Measurements from ENCODE around the gene PHACTR1. TPM values are rescaled to one million over a fixed set of nuclear protein-coding genes. Genes with fewer than 3 reads are reported as not detected.
"Not testable (repeated sequence)": the region's sequence is repeated elsewhere in the genome, so short reads cannot be mapped to it uniquely, and the experiment has no call there.

The PHACTR1 gene
- total RNA-seq, 1 experiment from 2014 or later = 5.2 TPM

- Histone ChIP-seq H3K9me3 (ENCODE audit: low read length) (no peaks in the 10 kb centered on the region), H3K27ac (ENCODE audit: low read length) (no peak overlapping the region), H4K20me1 (ENCODE audit: insufficient read depth, low read depth, low read length) (no peaks in the 10 kb centered on the region), H3K4me1 (ENCODE audit: low read length) (no peaks in the 10 kb centered on the region), H3K36me3 (ENCODE audit: insufficient read depth, low read length) (no peaks in the 10 kb centered on the region), H3K27me3 (ENCODE audit: low read length) (no peaks in the 10 kb centered on the region), H3K9me2 (replicated peaks; ENCODE audit: insufficient read depth, low read length) (no peaks in the 10 kb centered on the region), H3K4me2 (ENCODE audit: low read depth, low read length, poor library complexity, severe bottlenecking) (no peak overlapping the region), H3K4me3 (ENCODE audit: low read length) (no peak overlapping the region), H3K79me2 (ENCODE audit: low read length) (no peaks in the 10 kb centered on the region), H3K9ac (ENCODE audit: low read length) (no peak overlapping the region), H2AFZ (ENCODE audit: low read length) (no peak overlapping the region)
- DNase-seq = no peak
These were observed 12.9 kb downstream of the PHACTR1 start for GRCh38 chr6:12729467-12729866.

- not testable (repeated sequence) for H3K79me2 ChIP-seq (ENCODE audit: low read length); DNase-seq; H3K36me3 ChIP-seq (ENCODE audit: insufficient read depth, low read length); H3K9me2 ChIP-seq (replicated peaks; ENCODE audit: insufficient read depth, low read length); H3K9me3 ChIP-seq (ENCODE audit: low read length); H3K9ac ChIP-seq (ENCODE audit: low read length); H4K20me1 ChIP-seq (ENCODE audit: insufficient read depth, low read depth, low read length); H3K4me3 ChIP-seq (ENCODE audit: low read length); H3K4me1 ChIP-seq (ENCODE audit: low read length); H2AFZ ChIP-seq (ENCODE audit: low read length); H3K4me2 ChIP-seq (ENCODE audit: low read depth, low read length, poor library complexity, severe bottlenecking); H3K27me3 ChIP-seq (ENCODE audit: low read length); H3K27ac ChIP-seq (ENCODE audit: low read length)
These were observed 14.2 kb downstream of the PHACTR1 start for GRCh38 chr6:12730809-12731208.

GRCh38 chr6:12733876-12734275, 17.3 kb downstream of the PHACTR1 start:
- Histone ChIP-seq H3K4me1 (ENCODE audit: low read length) (no peaks in the 10 kb centered on the region), H3K27ac (ENCODE audit: low read length) (no peak overlapping the region), H3K79me2 (ENCODE audit: low read length) (no peaks in the 10 kb centered on the region), H3K4me3 (ENCODE audit: low read length) (no peak overlapping the region), H3K27me3 (ENCODE audit: low read length) (no peaks in the 10 kb centered on the region), H3K9me3 (ENCODE audit: low read length) (no peaks in the 10 kb centered on the region), H3K9ac (ENCODE audit: low read length) (no peak overlapping the region), H3K36me3 (ENCODE audit: insufficient read depth, low read length) (no peaks in the 10 kb centered on the region), H3K9me2 (replicated peaks; ENCODE audit: insufficient read depth, low read length) (no peaks in the 10 kb centered on the region), H4K20me1 (ENCODE audit: insufficient read depth, low read depth, low read length) (no peaks in the 10 kb centered on the region), H2AFZ (ENCODE audit: low read length) (no peak overlapping the region), H3K4me2 (ENCODE audit: low read depth, low read length, poor library complexity, severe bottlenecking) (no peak overlapping the region)
- no peak for DNase-seq

GRCh38 chr6:12735786-12736185, 19.2 kb downstream of the PHACTR1 start:
- Histone ChIP-seq H4K20me1 (ENCODE audit: insufficient read depth, low read depth, low read length) (no peaks in the 10 kb centered on the region), H3K9me3 (ENCODE audit: low read length) (no peaks in the 10 kb centered on the region), H3K4me1 (ENCODE audit: low read length) (no peaks in the 10 kb centered on the region), H3K4me2 (ENCODE audit: low read depth, low read length, poor library complexity, severe bottlenecking) (no peak overlapping the region), H3K4me3 (ENCODE audit: low read length) (no peak overlapping the region), H3K36me3 (ENCODE audit: insufficient read depth, low read length) (no peaks in the 10 kb centered on the region), H3K9me2 (replicated peaks; ENCODE audit: insufficient read depth, low read length) (no peaks in the 10 kb centered on the region), H3K9ac (ENCODE audit: low read length) (no peak overlapping the region), H3K27ac (ENCODE audit: low read length) (no peak overlapping the region), H2AFZ (ENCODE audit: low read length) (no peak overlapping the region), H3K27me3 (ENCODE audit: low read length) (no peaks in the 10 kb centered on the region), H3K79me2 (ENCODE audit: low read length) (no peaks in the 10 kb centered on the region)
- no peak for DNase-seq

DNA sequence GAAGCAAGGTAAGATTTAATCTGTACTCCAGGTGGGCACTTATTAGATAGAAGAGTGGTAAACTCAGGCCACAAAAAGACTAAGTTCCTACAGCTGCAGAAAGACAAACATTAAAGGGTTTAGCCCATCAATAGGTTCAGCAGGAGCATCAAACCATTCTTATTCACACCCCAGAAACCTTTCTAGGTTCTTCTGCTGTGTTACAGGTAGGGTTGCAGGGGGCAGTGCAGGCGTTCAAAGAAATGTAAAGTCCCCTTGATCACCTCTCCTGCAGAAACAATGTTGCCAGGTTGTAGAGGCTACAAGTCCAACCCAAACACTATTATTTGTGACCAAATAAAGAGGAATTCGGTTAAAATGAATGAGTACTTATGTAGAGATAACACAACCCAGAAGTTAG, 31.8 kb downstream of the PHACTR1 start:
- no peaks in the 10 kb centered on the region for H3K9me3 ChIP-seq (ENCODE audit: low read length)
- no peaks in the 10 kb centered on the region for H4K20me1 ChIP-seq (ENCODE audit: insufficient read depth, low read depth, low read length)
- H3K79me2 ChIP-seq (ENCODE audit: low read length) = no peaks in the 10 kb centered on the region
- H3K9me2 ChIP-seq (replicated peaks; ENCODE audit: insufficient read depth, low read length) = no peaks in the 10 kb centered on the region
- H2AFZ ChIP-seq (ENCODE audit: low read length) = no peak overlapping the region
- H3K9ac ChIP-seq (ENCODE audit: low read length) = no peak overlapping the region
- H3K27ac ChIP-seq (ENCODE audit: low read length) = no peak overlapping the region
- no peaks in the 10 kb centered on the region for H3K27me3 ChIP-seq (ENCODE audit: low read length)
- no peaks in the 10 kb centered on the region for H3K36me3 ChIP-seq (ENCODE audit: insufficient read depth, low read length)
- no peak for DNase-seq
- H3K4me3 ChIP-seq (ENCODE audit: low read length) = no peak overlapping the region
- H3K4me2 ChIP-seq (ENCODE audit: low read depth, low read length, poor library complexity, severe bottlenecking) = no peak overlapping the region
- H3K4me1 ChIP-seq (ENCODE audit: low read length) = no peaks in the 10 kb centered on the region

- no peaks in the 10 kb centered on the region for H3K4me1 ChIP-seq (ENCODE audit: low read length)
- no peak overlapping the region for H3K4me3 ChIP-seq (ENCODE audit: low read length)
- no peaks in the 10 kb centered on the region for H3K36me3 ChIP-seq (ENCODE audit: insufficient read depth, low read length)
- H4K20me1 ChIP-seq (ENCODE audit: insufficient read depth, low read depth, low read length) = no peaks in the 10 kb centered on the region
- H2AFZ ChIP-seq (ENCODE audit: low read length) = no peak overlapping the region
- no peaks in the 10 kb centered on the region for H3K79me2 ChIP-seq (ENCODE audit: low read length)
- no peak overlapping the region for H3K4me2 ChIP-seq (ENCODE audit: low read depth, low read length, poor library complexity, severe bottlenecking)
- H3K9me2 ChIP-seq (replicated peaks; ENCODE audit: insufficient read depth, low read length) = no peaks in the 10 kb centered on the region
- no peak overlapping the region for H3K9ac ChIP-seq (ENCODE audit: low read length)
- H3K27me3 ChIP-seq (ENCODE audit: low read length) = no peaks in the 10 kb centered on the region
- no peak for DNase-seq
- no peak overlapping the region for H3K27ac ChIP-seq (ENCODE audit: low read length)
- no peaks in the 10 kb centered on the region for H3K9me3 ChIP-seq (ENCODE audit: low read length)
These were observed 32.4 kb downstream of the PHACTR1 start for GRCh38 chr6:12748815-12749521.

DNA sequence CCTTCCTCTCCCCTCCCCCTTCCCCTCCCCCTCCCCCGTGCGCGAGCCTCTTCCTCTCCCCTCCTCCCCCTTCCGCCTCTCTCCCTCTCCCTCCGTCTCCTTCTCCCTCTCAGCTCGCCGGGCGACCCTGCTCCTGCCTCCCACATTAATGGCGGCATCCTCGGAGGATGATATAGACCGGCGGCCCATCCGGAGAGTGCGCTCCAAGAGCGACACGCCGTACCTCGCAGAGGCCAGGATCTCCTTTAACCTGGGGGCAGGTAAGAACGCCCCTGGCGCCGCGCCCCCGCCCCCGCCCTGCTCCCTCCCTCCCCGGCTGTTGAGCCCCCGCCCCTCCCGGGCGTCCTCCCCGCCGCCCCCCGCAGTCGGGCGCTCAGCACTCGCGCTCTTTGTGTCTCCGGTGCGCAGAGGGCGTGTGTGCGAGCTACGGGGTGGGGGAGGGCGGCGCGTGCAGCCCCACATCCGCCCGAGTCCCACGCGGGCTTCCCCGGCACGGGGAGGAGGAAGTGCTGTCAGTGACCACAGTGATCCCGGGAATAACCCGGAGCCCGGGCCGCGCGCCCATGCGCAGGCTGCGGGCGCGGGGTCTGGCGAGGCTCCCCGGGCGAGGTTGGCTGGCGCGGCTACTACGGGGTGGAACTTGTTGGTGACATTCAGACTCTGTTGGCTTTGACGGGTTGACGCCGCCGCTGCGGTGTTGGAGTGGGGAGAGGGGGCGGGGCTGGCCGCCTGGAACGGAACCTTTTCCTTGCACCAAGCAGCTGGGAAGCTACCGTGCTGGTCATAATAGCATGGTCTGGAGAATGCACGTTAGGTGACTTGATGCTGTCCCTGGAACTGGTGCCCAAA, 33.2 kb downstream of the PHACTR1 start:
- Histone ChIP-seq H3K36me3 (ENCODE audit: insufficient read depth, low read length) (no peaks in the 10 kb centered on the region), H3K4me2 (ENCODE audit: low read depth, low read length, poor library complexity, severe bottlenecking) (no peak overlapping the region), H3K9ac (ENCODE audit: low read length) (no peak overlapping the region), H3K4me3 (ENCODE audit: low read length) (no peak overlapping the region), H2AFZ (ENCODE audit: low read length) (no peak overlapping the region), H3K79me2 (ENCODE audit: low read length) (no peaks in the 10 kb centered on the region), H4K20me1 (ENCODE audit: insufficient read depth, low read depth, low read length) (no peaks in the 10 kb centered on the region), H3K4me1 (ENCODE audit: low read length) (no peaks in the 10 kb centered on the region), H3K9me3 (ENCODE audit: low read length) (no peaks in the 10 kb centered on the region), H3K27ac (ENCODE audit: low read length) (no peak overlapping the region), H3K9me2 (replicated peaks; ENCODE audit: insufficient read depth, low read length) (no peaks in the 10 kb centered on the region), H3K27me3 (ENCODE audit: low read length) (no peaks in the 10 kb centered on the region)
- no peak for DNase-seq

GRCh38 chr6:12750416-12750815, 33.8 kb downstream of the PHACTR1 start:
- Histone ChIP-seq H4K20me1 (ENCODE audit: insufficient read depth, low read depth, low read length) (no peaks in the 10 kb centered on the region), H3K9me2 (replicated peaks; ENCODE audit: insufficient read depth, low read length) (no peaks in the 10 kb centered on the region), H3K79me2 (ENCODE audit: low read length) (no peaks in the 10 kb centered on the region), H2AFZ (ENCODE audit: low read length) (no peak overlapping the region), H3K9me3 (ENCODE audit: low read length) (no peaks in the 10 kb centered on the region), H3K27me3 (ENCODE audit: low read length) (no peaks in the 10 kb centered on the region), H3K4me1 (ENCODE audit: low read length) (no peaks in the 10 kb centered on the region), H3K4me3 (ENCODE audit: low read length) (no peak overlapping the region), H3K9ac (ENCODE audit: low read length) (no peak overlapping the region), H3K36me3 (ENCODE audit: insufficient read depth, low read length) (no peaks in the 10 kb centered on the region), H3K4me2 (ENCODE audit: low read depth, low read length, poor library complexity, severe bottlenecking) (no peak overlapping the region), H3K27ac (ENCODE audit: low read length) (no peak overlapping the region)
- DNase-seq = no peak
